OCI-LY3 (cell line): ENCODE measurements around the gene SMYD3.

ENCODE experiments used
- H2AFZ ChIP-seq: fragments of 200-600, 300-600 bp; shearing (Covaris generic); 2 replicates; pipeline ENCODE4 v1.6.0; 2014; ENCODE audit warnings: antibody characterized with exemption, low read depth, low read length
- H3K27ac ChIP-seq: fragments of 200-600, 300-600 bp; sonication (generic); 2 replicates; pipeline ENCODE4 v1.5.1; 2014; ENCODE audit warnings: mild to moderate bottlenecking, low read length, moderate library complexity, mixed read lengths
- H3K27me3 ChIP-seq: fragments of 200-600, 300-600 bp; sonication (generic); 2 replicates; pipeline ENCODE4 v1.6.1; 2014; ENCODE audit warnings: low read depth, low read length, mixed read lengths
- H3K36me3 ChIP-seq: fragments of 200-600, 300-600 bp; sonication (generic); replicated peaks from 2 replicates; pipeline ENCODE3; 2014; ENCODE audit warnings: low read depth, low read length, mixed read lengths
- H3K4me1 ChIP-seq: fragments of 300-600, 200-600 bp; sonication (generic); 2 replicates; pipeline ENCODE4 v1.6.1; 2014; ENCODE audit warnings: low read length, mixed read lengths
- H3K4me2 ChIP-seq: fragments of 200-600, 300-600 bp; sonication (generic); 2 replicates; pipeline ENCODE4 v1.6.1; 2014; ENCODE audit warnings: low read length, mixed read lengths
- H3K4me3 ChIP-seq: fragments of 300-600, 200-600 bp; sonication (generic); 2 replicates; pipeline ENCODE4 v1.5.1; 2014; ENCODE audit warnings: antibody characterized with exemption, mild to moderate bottlenecking, low read length, moderate library complexity
- H3K79me2 ChIP-seq: fragments of 300-600, 200-600 bp; shearing (Covaris generic); 2 replicates; pipeline ENCODE4 v1.6.1; 2014; ENCODE audit warnings: mild to moderate bottlenecking, low read length, mixed read lengths
- H3K9ac ChIP-seq: fragments of 300-600, 200-600 bp; shearing (Covaris generic); 2 replicates; pipeline ENCODE4 v1.6.0; 2014; ENCODE audit warnings: mild to moderate bottlenecking, low read length, moderate library complexity
- H3K9me3 ChIP-seq: fragments of 200-600, 300-600 bp; shearing (Covaris generic); 2 replicates; pipeline ENCODE4 v1.6.1; 2014; ENCODE audit warnings: low read length, mixed read lengths; ENCODE audit not compliant: insufficient read depth
- H4K20me1 ChIP-seq: fragments of 200-600, 300-600 bp; sonication (generic); 2 replicates; pipeline ENCODE4 v1.6.1; 2016; ENCODE audit warnings: low read length, mixed read lengths; ENCODE audit not compliant: insufficient read depth
- CTCF ChIP-seq: fragments of 200-600, 300-600 bp; sonication (generic); IDR thresholded peaks from 2 replicates; pipeline ENCODE4 v1.5.1; 2014; ENCODE audit warnings: antibody characterized with exemption, low read length, low read depth
- EZH2phosphoT487 ChIP-seq: fragments of 200-600 bp; shearing (Covaris generic); IDR thresholded peaks from 2 replicates; pipeline ENCODE4 v1.6.1; 2018; ENCODE audit warnings: antibody characterized with exemption, mixed run types, low read depth

The SMYD3 gene

DNA sequence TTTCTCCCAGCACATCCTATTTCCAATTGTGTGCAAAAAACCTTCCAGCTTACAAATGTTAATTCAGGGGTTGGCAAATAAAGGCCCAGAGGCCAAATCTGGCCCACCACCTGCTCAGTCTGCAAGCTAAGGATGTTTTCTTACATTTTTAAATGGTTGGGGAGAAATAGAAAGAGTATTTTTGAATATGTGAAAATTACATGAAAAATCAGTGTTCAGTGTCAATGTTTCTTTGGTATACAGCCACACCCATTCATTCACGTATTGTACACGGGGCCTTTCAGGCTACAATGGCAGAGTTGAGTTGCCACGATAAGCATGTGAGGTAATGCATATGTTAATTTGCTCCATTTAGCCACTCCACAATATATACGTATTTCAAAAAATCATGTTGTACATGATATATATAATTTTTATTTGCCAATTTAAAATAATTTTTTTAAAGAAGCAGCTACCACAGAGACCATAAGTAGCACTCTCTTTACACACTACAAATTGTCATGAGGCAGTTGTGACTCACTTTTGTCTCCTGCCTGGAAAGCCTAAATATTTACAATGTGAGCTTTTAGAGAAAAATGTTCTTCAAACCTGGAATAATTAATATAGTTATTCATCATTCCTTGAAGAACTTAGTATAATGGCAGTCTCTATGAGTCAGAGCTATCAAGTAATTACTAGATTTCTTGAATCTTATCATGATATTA is 189.6 kb downstream of the SMYD3 start:
- H3K79me2 ChIP-seq: no peaks in the 10 kb centered on the region
- H3K27ac ChIP-seq: no peak overlapping the region
- TF ChIP-seq EZH2phosphoT487: no peak
- no peak for TF ChIP-seq CTCF
- H2AFZ ChIP-seq: no peak overlapping the region
- H3K27me3 ChIP-seq: no peaks in the 10 kb centered on the region
- H3K9me3 ChIP-seq: no peaks in the 10 kb centered on the region
- no peak overlapping the region for H3K4me2 ChIP-seq
- H4K20me1 ChIP-seq: no peaks in the 10 kb centered on the region
- no peaks in the 10 kb centered on the region for H3K36me3 ChIP-seq
- peaks cover 7% of the 10 kb centered on the region for H3K4me1 ChIP-seq
- H3K9ac ChIP-seq: no peak overlapping the region
- H3K4me3 ChIP-seq: no peak overlapping the region

- Histone ChIP-seq H3K4me1 (peaks cover 12% of the 10 kb centered on the region), H3K36me3 (no peaks in the 10 kb centered on the region), H3K79me2 (no peaks in the 10 kb centered on the region), H2AFZ (no peak overlapping the region), H3K9me3 (no peaks in the 10 kb centered on the region), H3K4me3 (no peak overlapping the region), H3K9ac (no peak overlapping the region), H3K27ac (no peak overlapping the region), H3K27me3 (no peaks in the 10 kb centered on the region), H4K20me1 (no peaks in the 10 kb centered on the region), H3K4me2 (no peak overlapping the region)
- TF ChIP-seq CTCF (no peak), EZH2phosphoT487 (no peak)
Measured at GRCh38 chr1:246311461-246311860, 195.6 kb downstream of the SMYD3 start.

DNA sequence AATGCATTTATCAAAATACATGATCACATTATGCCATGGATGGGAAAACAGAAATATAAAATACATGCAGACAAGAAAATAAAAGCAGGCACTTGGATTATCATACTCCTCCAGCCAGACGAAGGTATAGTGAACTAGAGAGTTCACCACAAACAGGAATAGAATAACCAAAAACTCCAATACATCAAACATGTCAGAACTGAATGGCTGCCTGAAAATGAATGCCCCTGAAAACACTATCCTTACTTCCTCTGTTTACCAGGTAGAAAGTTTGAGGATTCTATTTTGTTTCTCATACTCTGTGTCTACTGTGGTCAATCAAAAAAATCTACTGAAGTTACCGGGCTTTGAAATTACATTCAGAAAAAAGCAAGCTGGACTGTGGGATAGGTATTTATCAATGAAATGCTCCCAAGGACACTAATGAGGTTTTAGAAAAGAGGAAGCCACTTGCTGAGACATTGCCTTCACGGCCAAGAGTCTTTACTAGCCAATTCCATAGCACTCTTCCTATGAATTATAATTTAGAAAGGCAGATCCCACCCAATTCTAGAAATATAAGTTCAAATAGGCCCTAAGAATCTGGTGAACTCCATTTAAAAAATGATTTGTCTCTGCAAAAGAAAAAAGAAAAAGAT is 197.7 kb downstream of the SMYD3 start:
- Histone ChIP-seq H3K9me3 (no peaks in the 10 kb centered on the region), H3K9ac (no peak overlapping the region), H3K27ac (no peak overlapping the region), H3K4me1 (peaks cover 5% of the 10 kb centered on the region; the same call in 1 of the 2 replicates), H3K27me3 (no peaks in the 10 kb centered on the region), H3K4me2 (no peak overlapping the region), H2AFZ (no peak overlapping the region), H4K20me1 (no peaks in the 10 kb centered on the region), H3K4me3 (no peak overlapping the region), H3K36me3 (no peaks in the 10 kb centered on the region), H3K79me2 (no peaks in the 10 kb centered on the region)
- no peak for TF ChIP-seq EZH2phosphoT487
- TF ChIP-seq CTCF: no peak

DNA sequence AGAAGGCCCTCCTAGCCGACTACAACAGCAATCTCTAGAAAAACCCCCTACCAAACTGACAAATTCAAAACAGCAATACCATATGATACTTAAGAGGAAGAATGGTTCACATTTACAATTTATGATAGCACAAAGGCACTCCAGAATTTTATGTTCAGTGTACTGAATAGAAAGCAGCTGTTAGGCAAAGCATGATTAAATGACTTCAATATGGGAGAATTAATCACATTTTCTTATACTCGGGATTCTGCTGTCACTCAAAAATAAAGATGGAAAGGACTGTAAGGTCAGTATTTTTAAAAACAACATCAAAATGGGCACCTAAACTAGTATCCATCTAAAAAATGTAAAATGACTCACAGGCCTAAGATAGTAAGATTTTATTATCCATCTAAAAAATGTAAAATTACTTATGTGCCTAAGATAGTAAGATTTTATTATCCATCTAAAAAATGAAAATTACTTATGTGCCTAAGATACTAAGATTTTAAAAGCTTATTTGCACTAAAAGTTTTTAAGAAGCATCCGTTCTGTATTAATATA is 198.5 kb downstream of the SMYD3 start:
- TF ChIP-seq CTCF: no peak
- no peak for TF ChIP-seq EZH2phosphoT487
- Histone ChIP-seq H3K4me2 (no peak overlapping the region), H3K4me1 (peaks cover 5% of the 10 kb centered on the region; the same call in 1 of the 2 replicates), H3K79me2 (no peaks in the 10 kb centered on the region), H2AFZ (no peak overlapping the region), H3K27me3 (no peaks in the 10 kb centered on the region), H3K27ac (no peak overlapping the region), H4K20me1 (no peaks in the 10 kb centered on the region), H3K36me3 (no peaks in the 10 kb centered on the region), H3K9ac (no peak overlapping the region), H3K4me3 (no peak overlapping the region), H3K9me3 (no peaks in the 10 kb centered on the region)
